ENCODE measurements around the gene ANGEL1. TPM values are rescaled to one million over a fixed set of nuclear protein-coding genes. Genes with fewer than 3 reads are reported as not detected.

ANGEL1 gene
- total and polyA plus RNA-seq, 8 donors, result 18.9 to 46.6 (median 40.5) TPM

- Histone ChIP-seq H3K27me3 (no peaks in the 10 kb centered on the region), H3K4me3 (no peak overlapping the region), H3K27ac (peak overlapping the region in 1 of 2 donors; percentile 74), H3K36me3 (peaks cover 0 to 3% of the 10 kb centered on the region in 2 donors), H3K9me3 (no peaks in the 10 kb centered on the region), H3K4me1 (peaks cover 20 to 51% of the 10 kb centered on the region in 2 donors)
- no peak for TF ChIP-seq CTCF (IDR thresholded peaks at IDR 0.05)
- ATAC-seq (no peak), DNase-seq (peak in 1 of 4 donors; percentile 22)
- intact Hi-C loops (cut with DNase I), result no loop called here
Observed at GRCh38 chr14:76774821-76775694, 37.6 kb downstream of the ANGEL1 start.

GRCh38 chr14:76773956-76774820 is 38.5 kb downstream of the ANGEL1 start:
- DNase-seq, result no peak
- intact Hi-C loops (cut with DNase I), result no loop called here
- no peak for ATAC-seq
- no peaks in the 10 kb centered on the region for H3K9me3 ChIP-seq
- no peak for TF ChIP-seq CTCF (IDR thresholded peaks at IDR 0.05)
- peaks cover 20 to 54% of the 10 kb centered on the region in 2 donors for H3K4me1 ChIP-seq
- no peaks in the 10 kb centered on the region for H3K36me3 ChIP-seq
- no peak overlapping the region for H3K4me3 ChIP-seq
- H3K27ac ChIP-seq, result peak overlapping the region; percentile 74 to 87
- H3K27me3 ChIP-seq, result no peaks in the 10 kb centered on the region

- Histone ChIP-seq H3K4me1 (peaks cover 20 to 62% of the 10 kb centered on the region in 2 donors), H3K9me3 (no peaks in the 10 kb centered on the region), H3K4me3 (no peak overlapping the region), H3K27ac (peak overlapping the region; percentile 74 to 87), H3K27me3 (no peaks in the 10 kb centered on the region), H3K36me3 (no peaks in the 10 kb centered on the region)
- peak in 1 of 4 donors; percentile 90 for DNase-seq
- TF ChIP-seq CTCF (IDR thresholded peaks at IDR 0.05), result no peak
- intact Hi-C loops (cut with DNase I), result no loop called here
- ATAC-seq, result peak; percentile 87
Observed at GRCh38 chr14:76773188-76773885, 39.3 kb downstream of the ANGEL1 start.

GRCh38 chr14:76772300-76773187 is 40.1 kb downstream of the ANGEL1 start:
- TF ChIP-seq CTCF (IDR thresholded peaks at IDR 0.05), result no peak
- peak overlapping the region; percentile 74 to 87 for H3K27ac ChIP-seq
- ATAC-seq (peak; percentile 68), DNase-seq (peak in 2 of 4 donors; percentile 56 to 87)
- no peaks in the 10 kb centered on the region for H3K36me3 ChIP-seq
- peaks cover 23 to 65% of the 10 kb centered on the region in 2 donors for H3K4me1 ChIP-seq
- H3K4me3 ChIP-seq, result no peak overlapping the region
- intact Hi-C loops (cut with DNase I), result no loop called here
- H3K27me3 ChIP-seq, result no peaks in the 10 kb centered on the region
- no peaks in the 10 kb centered on the region for H3K9me3 ChIP-seq
